Esophagus muscularis mucosa (tissue), 4 donors: ENCODE results near the gene FTO. TPM values are rescaled to one million over a fixed set of nuclear protein-coding genes. Genes with fewer than 3 reads are reported as not detected.

Experiments
- DNase-seq: peaks from one replicate; pipeline ENCODE4 v3.0.0-alpha.2; 2017; ENCODE audit errors: extremely low spot score
- H3K27ac ChIP-seq, 4 donors: fragments of 200-600 bp; sonication (generic); replicated peaks in 1 of 4; 1 replicate in 3 of 4; 2 replicates in 1 of 4; pipeline ENCODE4 v1.5.1; 2016 to 2019; ENCODE audit warnings: mild to moderate bottlenecking in 1 of 4
- H3K27me3 ChIP-seq, 4 donors: fragments of 200-600 bp; sonication (generic); one replicate each; pipeline versions ENCODE4 v1.5.1 to v1.6.0; 2016 to 2019
- H3K36me3 ChIP-seq, 4 donors: fragments of 200-600 bp; sonication (generic); one replicate each; pipeline ENCODE4 v1.5.1; 2016 to 2019
- H3K4me1 ChIP-seq, 4 donors: fragments of 200-600 bp; sonication (generic); one replicate each; pipeline ENCODE4 v1.5.1; 2016 to 2019
- H3K4me3 ChIP-seq, 4 donors: fragments of 200-600 bp; sonication (generic); 1 replicate in 2 of 4; 2 replicates in 2 of 4; pipeline ENCODE4 v1.5.1; 2016 to 2019; ENCODE audit warnings: mild to moderate bottlenecking in 4 of 4, moderate library complexity in 1 of 4
- H3K9me3 ChIP-seq, 4 donors: fragments of 200-600 bp; sonication (generic); 1 replicate in 3 of 4; 2 replicates in 1 of 4; pipeline ENCODE4 v1.5.1; 2016 to 2019
- EP300 ChIP-seq: sonication (generic); formaldehyde crosslinking; IDR thresholded peaks from one replicate; pipeline ENCODE4 v1.6.1; 2017; ENCODE audit warnings: antibody characterized with exemption
- POLR2A ChIP-seq: fragments of 450-650 bp; IDR thresholded peaks from one replicate; pipeline ENCODE4 v1.6.1; 2017; ENCODE audit warnings: antibody characterized with exemption, moderate library complexity, mild to moderate bottlenecking, low read depth
- POLR2AphosphoS5 ChIP-seq, 2 donors: sonication (generic); formaldehyde crosslinking; IDR thresholded peaks; one replicate each; pipeline ENCODE4 v1.6.1; 2017; ENCODE audit warnings: antibody characterized with exemption in 2 of 2
- WGBS: methylation state at CpG from one replicate; pipeline ENCODE4 v1.1.5; 2018; 5-methylcytosine and 5-hydroxymethylcytosine counted together
- intact Hi-C: fragments of 100-400 bp; cut with DNase I; formaldehyde crosslinking; loops from one replicate; pipeline ENCODE4 v1.15.1; 2023
- total RNA-seq, 4 donors: library from RNA; depleted of rRNA; stranded (reverse); fragments of >200 nt; gene quantifications; one replicate each; pipeline versions ENCODE4 v1.1.0 to v1.2.1, GENCODE V29; 2016
- TF ChIP-seq, protein P1 (sequence below), 3 experiments: fragments of 200-600 bp in 2 of 3; fragments of 450-650 bp in 1 of 3; sonication (generic) in 2 of 3; IDR thresholded peaks; one replicate each; pipeline ENCODE4 v1.5.1; 2017 to 2019; ENCODE audit warnings: antibody characterized with exemption in 3 of 3, mild to moderate bottlenecking in 2 of 3, moderate library complexity in 1 of 3

Gene FTO
- total RNA-seq, 4 donors from 2014 or later = 101 to 121 (median 112) TPM

DNA sequence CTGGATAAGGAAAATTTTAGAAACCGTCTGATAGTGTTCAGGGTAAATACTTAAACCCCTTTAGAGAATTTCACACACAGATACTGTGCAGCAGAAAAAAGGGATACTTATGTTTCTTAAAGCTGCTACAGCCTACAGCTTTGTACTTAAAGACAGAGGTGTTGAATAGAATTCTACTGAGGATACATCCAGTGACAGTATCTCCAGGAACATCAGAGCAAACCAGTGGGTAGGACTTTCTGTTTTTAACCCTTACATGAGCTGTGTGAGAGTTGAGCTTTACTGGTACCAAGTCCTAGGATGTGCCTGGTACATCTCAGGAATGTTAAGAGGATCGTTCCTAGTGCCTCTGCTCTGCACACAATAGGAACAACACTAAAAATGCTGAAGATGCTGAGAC, 191.5 kb downstream of the FTO start:
- Histone ChIP-seq H3K4me3 (no peak overlapping the region), H3K36me3 (no peaks in the 10 kb centered on the region), H3K9me3 (no peaks in the 10 kb centered on the region), H3K4me1 (peaks cover 10 to 57% (median 48%) of the 10 kb centered on the region in 4 donors), H3K27ac (no peak overlapping the region), H3K27me3 (no peaks in the 10 kb centered on the region)
- intact Hi-C loops = no loop called here
- no peak for DNase-seq
- 73% methylated on average over 2 of the region's 2 CpGs for WGBS
- TF ChIP-seq, protein P1, sequence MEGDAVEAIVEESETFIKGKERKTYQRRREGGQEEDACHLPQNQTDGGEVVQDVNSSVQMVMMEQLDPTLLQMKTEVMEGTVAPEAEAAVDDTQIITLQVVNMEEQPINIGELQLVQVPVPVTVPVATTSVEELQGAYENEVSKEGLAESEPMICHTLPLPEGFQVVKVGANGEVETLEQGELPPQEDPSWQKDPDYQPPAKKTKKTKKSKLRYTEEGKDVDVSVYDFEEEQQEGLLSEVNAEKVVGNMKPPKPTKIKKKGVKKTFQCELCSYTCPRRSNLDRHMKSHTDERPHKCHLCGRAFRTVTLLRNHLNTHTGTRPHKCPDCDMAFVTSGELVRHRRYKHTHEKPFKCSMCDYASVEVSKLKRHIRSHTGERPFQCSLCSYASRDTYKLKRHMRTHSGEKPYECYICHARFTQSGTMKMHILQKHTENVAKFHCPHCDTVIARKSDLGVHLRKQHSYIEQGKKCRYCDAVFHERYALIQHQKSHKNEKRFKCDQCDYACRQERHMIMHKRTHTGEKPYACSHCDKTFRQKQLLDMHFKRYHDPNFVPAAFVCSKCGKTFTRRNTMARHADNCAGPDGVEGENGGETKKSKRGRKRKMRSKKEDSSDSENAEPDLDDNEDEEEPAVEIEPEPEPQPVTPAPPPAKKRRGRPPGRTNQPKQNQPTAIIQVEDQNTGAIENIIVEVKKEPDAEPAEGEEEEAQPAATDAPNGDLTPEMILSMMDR (IDR thresholded peaks at IDR 0.05) = no peak

DNA sequence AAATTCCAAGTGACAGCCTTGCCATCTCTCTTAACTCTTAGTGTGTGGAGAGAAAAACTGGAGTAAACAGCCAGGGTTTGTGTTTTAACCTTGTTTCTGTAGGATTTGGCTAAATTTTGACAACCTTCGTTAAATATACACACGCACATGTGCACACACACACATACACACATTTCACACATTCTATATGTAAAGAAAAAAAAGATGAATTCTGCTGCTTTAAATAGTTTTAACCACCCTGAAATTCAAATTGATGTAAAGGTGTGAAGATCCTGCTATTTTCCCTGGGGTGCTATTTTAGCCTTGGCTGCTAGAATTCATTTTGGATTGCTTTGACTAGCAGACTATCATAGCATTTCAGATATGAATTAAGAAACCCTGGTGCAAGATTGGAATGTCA, 191.9 kb downstream of the FTO start:
- H3K27ac ChIP-seq = no peak overlapping the region
- H3K4me1 ChIP-seq = peaks cover 10 to 57% (median 48%) of the 10 kb centered on the region in 4 donors
- no peaks in the 10 kb centered on the region for H3K36me3 ChIP-seq
- H3K4me3 ChIP-seq = no peak overlapping the region
- no peaks in the 10 kb centered on the region for H3K27me3 ChIP-seq
- intact Hi-C loops = no loop called here
- no peaks in the 10 kb centered on the region for H3K9me3 ChIP-seq
- 95% methylated on average over 2 of the region's 2 CpGs for WGBS
- TF ChIP-seq, protein P1 (IDR thresholded peaks at IDR 0.05) = no peak
- no peak for DNase-seq

DNA sequence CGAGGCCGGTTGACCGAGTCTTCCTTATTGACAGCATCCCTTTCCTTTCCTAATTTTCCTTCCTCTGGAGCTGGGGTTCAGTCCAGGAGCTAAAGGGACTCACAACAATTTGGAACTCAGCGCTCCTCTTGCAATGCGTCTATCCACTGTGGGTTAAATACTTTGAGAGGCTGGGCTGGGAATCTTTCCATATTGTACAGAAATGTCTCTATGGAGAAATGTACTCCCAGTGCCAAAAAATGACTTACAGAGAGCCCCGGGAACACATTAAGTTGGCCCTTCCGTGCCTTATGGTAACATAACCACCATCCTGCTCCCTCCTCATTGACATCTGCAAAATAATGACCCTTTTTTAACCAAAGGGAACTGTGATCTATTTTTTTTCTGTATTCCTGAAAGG, 192.8 kb downstream of the FTO start:
- Histone ChIP-seq H3K9me3 (no peaks in the 10 kb centered on the region), H3K36me3 (no peaks in the 10 kb centered on the region), H3K27me3 (no peaks in the 10 kb centered on the region), H3K27ac (no peak overlapping the region), H3K4me1 (peaks cover 10 to 57% (median 48%) of the 10 kb centered on the region in 4 donors), H3K4me3 (no peak overlapping the region)
- TF ChIP-seq EP300 (no peak), POLR2AphosphoS5 (IDR thresholded peaks at IDR 0.05) (no peak), POLR2A (no peak)
- TF ChIP-seq, protein P1 (IDR thresholded peaks at IDR 0.05) = no peak
- intact Hi-C loops = no loop called here
- 79% methylated on average over 7 of the region's 7 CpGs for WGBS
- DNase-seq = no peak

DNA sequence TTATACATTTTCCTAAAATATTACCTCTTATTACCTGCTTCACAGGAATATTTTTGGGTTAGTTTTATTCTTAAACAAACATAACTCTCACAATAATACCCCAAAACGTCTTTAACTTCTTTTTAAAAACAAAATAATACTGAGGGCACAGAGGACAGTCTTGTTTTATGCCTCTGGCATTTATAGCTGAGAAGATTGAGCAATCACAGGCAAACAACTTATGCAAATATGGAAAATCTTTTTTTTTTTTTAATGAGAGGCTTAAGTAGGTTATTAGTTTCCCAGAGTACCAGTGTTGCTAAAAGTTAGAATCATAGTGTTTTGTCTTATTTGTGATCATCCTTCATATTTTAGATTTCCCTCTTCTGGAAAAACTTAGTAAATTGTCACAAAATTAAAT, 195.0 kb downstream of the FTO start:
- TF ChIP-seq, protein P1 (IDR thresholded peaks at IDR 0.05) = no peak
- intact Hi-C loops = no loop called here
- DNase-seq = no peak

DNA sequence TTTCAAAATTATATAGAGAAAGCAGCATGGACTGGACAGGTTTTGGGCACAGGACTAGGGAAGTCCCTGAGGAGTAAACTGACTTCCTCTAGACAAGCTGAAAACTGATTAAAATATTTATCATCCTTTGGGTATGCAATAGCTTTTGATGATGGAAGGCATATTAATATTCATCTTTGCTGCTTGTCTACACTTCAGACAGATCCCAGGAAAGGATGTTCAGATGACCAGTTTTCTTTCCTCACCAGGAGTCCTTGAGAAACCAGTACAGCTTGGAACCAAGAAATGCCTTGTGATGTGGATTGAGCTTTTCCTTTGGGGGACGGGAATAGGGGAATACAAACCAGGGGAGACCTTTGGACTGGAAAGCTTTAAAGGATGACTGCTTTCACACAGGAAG, 195.5 kb downstream of the FTO start:
- 69% methylated on average over 1 of the region's 1 CpG for WGBS

More for the DNA sequence above, 195.0 kb downstream of the FTO start:
- no peak overlapping the region for H3K4me3 ChIP-seq
- WGBS = 46% methylated on average over 1 of the region's 1 CpG
- H3K4me1 ChIP-seq = peaks cover 0 to 34% (median 25%) of the 10 kb centered on the region in 4 donors
- H3K27ac ChIP-seq = no peak overlapping the region
- no peaks in the 10 kb centered on the region for H3K9me3 ChIP-seq
- H3K36me3 ChIP-seq = no peaks in the 10 kb centered on the region
- H3K27me3 ChIP-seq = no peaks in the 10 kb centered on the region

More for the DNA sequence above, 195.5 kb downstream of the FTO start:
- H3K27me3 ChIP-seq = no peaks in the 10 kb centered on the region
- DNase-seq = no peak
- no peak overlapping the region for H3K4me3 ChIP-seq
- H3K9me3 ChIP-seq = no peaks in the 10 kb centered on the region
- TF ChIP-seq, protein P1 (IDR thresholded peaks at IDR 0.05) = no peak
- TF ChIP-seq POLR2AphosphoS5 (IDR thresholded peaks at IDR 0.05) (no peak), POLR2A (no peak)
- H3K27ac ChIP-seq = no peak overlapping the region
- peaks cover 0 to 31% (median 24%) of the 10 kb centered on the region in 4 donors for H3K4me1 ChIP-seq
- no peaks in the 10 kb centered on the region for H3K36me3 ChIP-seq
- intact Hi-C loops = no loop called here
